Measurements from ENCODE around the gene FFAR1. TPM values are rescaled to one million over a fixed set of nuclear protein-coding genes. Genes with fewer than 3 reads are reported as not detected.

FFAR1 gene
- total RNA-seq, 1 donor from 2014 or later: 0.74 TPM

- Mint-ChIP-seq H3K9me3 (ENCODE audit: low read depth) (no peaks in the 10 kb centered on the region), H3K27ac (no peak overlapping the region), H3K36me3 (ENCODE audit: insufficient read depth) (no peaks in the 10 kb centered on the region), H3K27me3 (no peaks in the 10 kb centered on the region), H3K4me3 (ENCODE audit: low read depth) (no peak overlapping the region), H3K4me1 (ENCODE audit: low read depth) (peaks cover 1% of the 10 kb centered on the region)
- no peak for TF ChIP-seq CTCF (IDR thresholded peaks at IDR 0.05; ENCODE audit: unreplicated experiment)
- peak; percentile 13 for DNase-seq (ENCODE audit: low spot score, unreplicated experiment)
Observed at GRCh38 chr19:35395382-35396199, 47.9 kb downstream of the FFAR1 start.

- no peaks in the 10 kb centered on the region for H3K9me3 Mint-ChIP-seq (ENCODE audit: low read depth)
- H3K4me1 Mint-ChIP-seq (ENCODE audit: low read depth): peaks cover 1% of the 10 kb centered on the region
- no peaks in the 10 kb centered on the region for H3K27me3 Mint-ChIP-seq
- no peak overlapping the region for H3K27ac Mint-ChIP-seq
- no peaks in the 10 kb centered on the region for H3K36me3 Mint-ChIP-seq (ENCODE audit: insufficient read depth)
- TF ChIP-seq CTCF (IDR thresholded peaks at IDR 0.05; ENCODE audit: unreplicated experiment): no peak
- no peak for DNase-seq (ENCODE audit: low spot score, unreplicated experiment)
- H3K4me3 Mint-ChIP-seq (ENCODE audit: low read depth): no peak overlapping the region
Observed at GRCh38 chr19:35396240-35396885, 48.7 kb downstream of the FFAR1 start.

GRCh38 chr19:35397064-35397463, 49.4 kb downstream of the FFAR1 start:
- H3K9me3 Mint-ChIP-seq (ENCODE audit: low read depth): no peaks in the 10 kb centered on the region
- no peak for DNase-seq (ENCODE audit: low spot score, unreplicated experiment)
- no peak overlapping the region for H3K27ac Mint-ChIP-seq
- no peaks in the 10 kb centered on the region for H3K36me3 Mint-ChIP-seq (ENCODE audit: insufficient read depth)
- peaks cover 1% of the 10 kb centered on the region for H3K4me1 Mint-ChIP-seq (ENCODE audit: low read depth)
- no peaks in the 10 kb centered on the region for H3K27me3 Mint-ChIP-seq
- H3K4me3 Mint-ChIP-seq (ENCODE audit: low read depth): no peak overlapping the region
- TF ChIP-seq CTCF (IDR thresholded peaks at IDR 0.05; ENCODE audit: unreplicated experiment): no peak

Small RNAs within 50 kb of the gene (microRNA-seq; reads per million reads assigned to microRNA genes)
- not detected for gene MIR5196 (ENCODE audit: borderline number of aligned reads, unreplicated experiment)

Other genes with a start within 250 kb of the FFAR1 start
- 14.2 and 17.3 TPM in 2 replicates for gene FXYD3, start 232.1 kb upstream of the FFAR1 start, total RNA-seq
- gene LGI4, start 212.8 kb upstream of the FFAR1 start, total RNA-seq: 0.20 TPM in 1 of 2 replicates, not detected in the other
- not detected in 2 replicates for gene FXYD1, start 209.1 kb upstream of the FFAR1 start, total RNA-seq
- not detected in 2 replicates for gene FXYD7, start 204.6 kb upstream of the FFAR1 start, total RNA-seq
- gene FXYD5, start 193.2 kb upstream of the FFAR1 start, total RNA-seq: 0.62 and 1.2 TPM in 2 replicates
- not detected in 2 replicates for gene FAM187B, start 119.2 kb upstream of the FFAR1 start, total RNA-seq
- gene LSR, start 98.9 kb upstream of the FFAR1 start, total RNA-seq: 123 and 132 TPM in 2 replicates
- gene USF2, start 78.9 kb upstream of the FFAR1 start, total RNA-seq: 126 and 132 TPM in 2 replicates
- gene HAMP, start 65.4 kb upstream of the FFAR1 start, total RNA-seq: 0.64 and 1.1 TPM in 2 replicates
- 1.4 and 1.7 TPM in 2 replicates for gene MAG, start 55.7 kb upstream of the FFAR1 start, total RNA-seq
- gene CD22, start 18.7 kb upstream of the FFAR1 start, total RNA-seq: 3.8 and 5.1 TPM in 2 replicates
- gene FFAR3, start 10.6 kb downstream of the FFAR1 start, total RNA-seq: not detected in 2 replicates
- 0.16 TPM in 1 of 2 replicates, not detected in the other for gene GPR42, start 23.2 kb downstream of the FFAR1 start, total RNA-seq
- 1.2 and 1.9 TPM in 2 replicates for gene FFAR2, start 100.4 kb downstream of the FFAR1 start, total RNA-seq
- gene KRTDAP, start 142.6 kb downstream of the FFAR1 start, total RNA-seq: 1.6 and 4.8 TPM in 2 replicates
- 201 and 213 TPM in 2 replicates for gene DMKN, start 165.7 kb downstream of the FFAR1 start, total RNA-seq
- gene SBSN, start 180.4 kb downstream of the FFAR1 start, total RNA-seq: 0.16 and 0.24 TPM in 2 replicates
- gene GAPDHS, start 185.6 kb downstream of the FFAR1 start, total RNA-seq: not detected in 2 replicates
- gene TMEM147, start 197.7 kb downstream of the FFAR1 start, total RNA-seq: 94.2 and 95.2 TPM in 2 replicates
- 0.18 TPM in 1 of 2 replicates, not detected in the other for gene ATP4A, start 215.8 kb downstream of the FFAR1 start, total RNA-seq
- gene PMIS2, start 238.3 kb downstream of the FFAR1 start, total RNA-seq: not detected in 2 replicates